HG03342 (cell line): ENCODE data around the gene MTMR2.
A peak's percentile ranks its signal among the peaks of the same experiment; 100 is the strongest.

Source experiments
- ATAC-seq: cut with Tn5 transposase; IDR thresholded peaks from one replicate; pipeline ENCODE4 v1.9.1; 2021; ENCODE audit warnings: mild to moderate bottlenecking, moderate library complexity; ENCODE audit not compliant: unreplicated experiment

The MTMR2 gene

DNA sequence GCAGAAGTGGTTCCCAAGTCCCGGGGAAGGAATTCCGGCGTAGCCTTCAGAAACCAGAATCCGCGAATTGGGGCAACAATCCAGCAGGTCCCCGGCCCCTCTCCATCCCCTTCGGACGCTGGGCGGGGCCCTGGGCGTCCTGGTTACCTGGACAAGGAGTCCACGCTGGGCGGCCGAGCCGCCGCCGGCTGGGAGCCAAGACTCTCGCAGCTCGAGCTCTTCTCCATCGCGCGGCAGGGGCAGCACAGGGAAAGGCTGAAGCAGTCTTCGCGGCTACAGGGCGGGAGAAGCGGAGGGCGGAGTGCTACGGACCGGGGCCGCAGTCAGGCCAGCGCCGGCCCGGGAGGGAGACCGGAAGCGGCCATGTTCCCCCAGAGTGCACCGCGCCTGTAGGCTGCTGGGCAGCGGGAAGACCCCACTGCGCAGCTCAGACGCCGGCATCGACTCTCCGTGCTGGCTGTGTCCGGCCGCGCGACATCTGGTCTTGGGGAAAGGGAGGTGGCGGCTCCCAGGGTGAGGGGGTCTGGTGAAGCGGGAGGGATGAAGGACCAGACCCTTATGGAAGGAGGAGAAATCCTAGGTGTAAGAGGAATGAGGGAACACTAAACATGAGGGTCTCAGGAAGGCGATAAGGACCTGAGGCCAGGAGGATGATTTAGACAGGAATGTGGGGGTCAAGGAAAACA lies at the start of gene MTMR2:
TSS of gene MTMR2 (minus strand) at position 380 of the 686 bp plus-strand sequence. CDS start at position 227, 153 bp downstream.
- peak; percentile 98 for ATAC-seq

DNA sequence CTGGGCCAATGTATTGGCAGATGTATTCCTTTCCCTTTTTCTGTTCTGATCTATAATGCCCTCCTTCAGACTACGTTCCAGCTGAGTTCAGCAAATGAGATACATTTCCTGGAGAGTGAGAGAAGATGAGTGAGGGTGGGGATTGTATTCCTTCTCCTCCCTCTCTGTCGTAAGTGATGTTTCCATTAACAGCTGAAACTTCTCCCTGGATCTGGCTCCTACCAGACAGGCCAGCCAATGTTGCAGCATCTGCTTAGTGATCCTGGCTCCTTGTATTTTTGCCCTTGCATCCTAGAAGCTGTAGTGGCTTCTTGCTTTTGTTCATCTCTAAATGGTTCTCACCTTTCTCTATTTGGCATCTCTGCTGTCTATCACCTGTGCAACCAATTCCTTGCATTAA lies 48.2 kb upstream of the MTMR2 start:
- ATAC-seq = no peak

DNA sequence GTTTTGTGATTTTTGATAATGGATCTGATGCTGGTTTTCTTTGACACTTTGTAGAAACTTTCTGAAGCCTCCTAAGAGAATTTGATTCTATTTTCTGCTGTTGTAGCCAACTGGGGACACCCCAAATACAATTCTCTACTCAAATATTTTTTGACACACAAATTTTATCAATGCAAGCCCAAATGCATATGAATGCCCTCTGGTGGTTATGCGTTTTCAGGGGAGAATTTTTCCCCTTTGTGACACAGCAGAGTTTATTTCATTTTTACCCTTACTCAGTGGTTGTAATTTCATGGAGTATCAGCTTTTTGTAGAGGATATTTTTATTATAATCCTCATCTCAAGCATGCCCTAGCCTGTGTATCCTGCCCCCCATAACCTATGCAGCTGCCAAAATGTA lies 44.7 kb upstream of the MTMR2 start:
- no peak for ATAC-seq

DNA sequence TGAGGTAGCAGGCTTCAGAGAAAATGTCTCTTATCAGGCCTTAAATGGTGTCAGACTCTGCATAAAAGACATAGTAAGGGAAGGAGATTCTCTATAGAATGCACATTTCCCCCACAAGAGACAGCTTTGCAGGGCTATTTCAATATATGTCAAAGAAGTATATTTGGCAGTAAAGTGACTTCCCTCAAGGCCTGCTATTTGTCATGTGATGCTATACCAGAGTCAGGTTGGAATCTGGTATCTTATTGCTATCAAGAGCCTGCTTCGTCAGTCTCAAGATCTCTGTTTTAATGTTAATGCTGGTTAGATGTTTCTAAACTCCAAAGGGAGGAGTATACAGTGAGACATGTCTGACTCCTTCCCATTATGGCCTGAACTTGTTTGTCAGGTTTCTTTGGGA lies 40.4 kb upstream of the MTMR2 start:
- no peak for ATAC-seq

GRCh38 chr11:95961758-95962157 lies 37.9 kb upstream of the MTMR2 start:
- ATAC-seq = no peak

DNA sequence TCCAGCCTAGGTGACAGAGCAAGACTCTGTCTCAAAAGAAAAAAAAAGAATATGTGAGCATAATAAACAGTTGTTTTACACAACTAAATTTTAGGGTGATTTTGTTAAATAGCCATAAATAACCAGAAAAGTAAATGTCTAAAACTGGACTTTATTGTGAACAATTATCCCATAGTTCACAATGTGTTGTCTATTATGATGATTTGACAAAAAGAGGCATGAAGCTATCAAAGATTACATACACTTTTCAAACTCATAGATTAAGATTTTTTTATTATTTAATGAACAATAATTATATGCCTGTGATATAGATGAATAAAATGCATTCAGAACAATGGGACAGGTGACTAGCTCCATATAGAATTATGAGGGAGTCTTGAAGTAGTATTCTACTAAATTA lies 27.0 kb upstream of the MTMR2 start:
- no peak for ATAC-seq

- ATAC-seq = no peak
These were observed 24.7 kb upstream of the MTMR2 start for GRCh38 chr11:95948637-95949036.

DNA sequence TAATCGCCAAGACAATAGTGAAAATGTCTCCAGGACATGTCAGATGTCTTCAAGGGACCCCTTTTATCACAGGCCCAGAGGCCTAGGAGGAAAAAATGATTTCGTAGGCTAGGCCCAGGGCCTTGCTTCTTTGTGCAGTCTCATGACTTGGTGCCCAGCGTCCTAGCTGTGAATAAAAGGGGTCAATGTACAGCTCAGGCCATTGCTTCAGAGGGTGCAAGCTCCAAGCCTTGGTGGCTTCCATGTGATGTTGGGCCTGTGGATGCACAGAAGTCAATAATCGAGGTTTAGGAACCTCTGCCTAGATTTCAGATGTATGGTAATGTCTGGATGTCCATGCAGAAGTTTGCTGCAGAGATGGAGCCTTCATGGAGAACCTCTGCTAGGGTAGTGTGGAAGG lies 20.7 kb upstream of the MTMR2 start:
- ATAC-seq = no peak

DNA sequence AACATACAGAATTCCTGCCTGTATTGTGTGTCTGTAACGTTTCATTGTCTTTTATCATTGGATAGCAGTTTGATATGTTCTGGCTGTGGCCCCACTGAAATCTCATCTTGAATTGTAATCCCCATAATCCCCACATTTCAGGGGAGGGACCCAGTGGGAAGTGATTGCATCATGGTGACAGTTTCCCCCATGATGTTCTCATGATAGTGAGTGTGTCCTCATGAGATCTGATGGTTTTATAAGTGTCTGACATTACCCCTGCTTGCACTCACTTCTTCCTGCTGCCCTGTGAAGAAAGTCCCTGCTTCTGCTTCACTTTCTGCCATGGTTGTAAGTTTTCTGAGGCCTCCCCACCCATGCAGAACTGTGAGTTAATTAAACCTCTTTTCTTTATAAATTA lies 19.6 kb upstream of the MTMR2 start:
- ATAC-seq = no peak

DNA sequence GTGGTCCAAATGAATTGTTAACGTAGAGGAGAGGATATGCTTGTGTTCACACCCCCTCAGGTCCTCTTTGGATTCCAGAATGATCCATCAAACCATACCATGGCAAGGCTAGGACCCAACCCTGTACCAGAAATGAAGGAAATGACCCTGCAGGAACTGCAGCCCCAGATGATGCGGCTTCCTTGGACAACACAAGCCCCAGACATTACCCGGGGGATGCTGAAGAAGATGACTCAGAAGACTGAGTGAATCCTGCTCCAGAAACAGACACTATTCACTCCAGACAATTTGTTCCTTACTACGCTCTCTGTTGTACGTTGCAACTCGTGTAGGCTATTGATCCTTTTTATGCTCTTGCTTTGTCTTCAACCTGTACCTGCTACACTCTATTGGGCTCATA lies 15.2 kb upstream of the MTMR2 start:
- no peak for ATAC-seq

GRCh38 chr11:95937358-95937757 lies 13.5 kb upstream of the MTMR2 start:
- ATAC-seq = no peak

- ATAC-seq = no peak
These were observed 9.7 kb upstream of the MTMR2 start for GRCh38 chr11:95933594-95933993.

GRCh38 chr11:95931916-95932315 lies 8.0 kb upstream of the MTMR2 start:
- no peak for ATAC-seq

GRCh38 chr11:95930948-95931347 lies 7.0 kb upstream of the MTMR2 start:
- no peak for ATAC-seq

DNA sequence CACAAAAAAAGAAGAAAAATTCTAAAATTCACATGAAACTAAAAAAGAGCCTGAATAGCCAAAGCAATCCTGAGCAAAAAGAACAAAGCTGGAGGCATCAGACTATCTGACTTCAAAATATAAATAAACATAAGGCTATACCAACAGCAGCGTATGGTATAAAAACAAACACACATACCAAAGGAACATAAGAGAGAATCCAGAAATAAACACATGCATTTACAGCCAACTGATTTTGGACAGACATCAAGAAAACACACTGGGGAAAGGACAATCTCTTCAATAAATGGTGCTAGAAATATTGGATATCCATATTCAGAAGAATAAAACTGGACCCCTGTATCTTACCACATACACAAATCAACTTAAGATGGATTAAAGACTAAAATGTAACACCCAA lies 2.8 kb upstream of the MTMR2 start:
- ATAC-seq = no peak

- ATAC-seq = no peak
These were observed 1.1 kb upstream of the MTMR2 start for GRCh38 chr11:95925011-95925410.

- ATAC-seq = no peak
These were observed 480 bp upstream of the MTMR2 start for GRCh38 chr11:95924414-95924760.

- ATAC-seq = no peak
These were observed 524 bp downstream of the MTMR2 start for GRCh38 chr11:95923439-95923727.

- ATAC-seq = no peak
These were observed 1.1 kb downstream of the MTMR2 start for GRCh38 chr11:95922536-95923438.

DNA sequence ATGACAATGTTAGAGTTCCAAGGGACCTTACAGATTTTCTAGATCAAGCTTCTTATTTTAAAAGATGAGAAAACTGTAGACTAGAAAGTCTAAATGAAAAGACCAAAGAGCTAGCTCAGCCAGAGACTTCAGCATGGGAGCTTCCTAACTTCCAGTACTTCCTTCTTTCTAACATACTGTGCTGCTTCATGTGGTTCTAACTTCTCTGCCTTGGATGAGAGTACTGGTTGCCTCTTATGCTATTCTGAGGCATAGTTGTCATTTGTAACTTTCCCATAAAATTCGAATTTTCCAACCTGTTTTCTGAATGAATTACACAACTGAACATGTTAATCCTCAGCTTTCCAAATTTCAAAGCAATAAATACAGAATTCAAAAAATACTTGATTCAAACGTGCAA lies 1.8 kb downstream of the MTMR2 start:
- ATAC-seq = no peak

DNA sequence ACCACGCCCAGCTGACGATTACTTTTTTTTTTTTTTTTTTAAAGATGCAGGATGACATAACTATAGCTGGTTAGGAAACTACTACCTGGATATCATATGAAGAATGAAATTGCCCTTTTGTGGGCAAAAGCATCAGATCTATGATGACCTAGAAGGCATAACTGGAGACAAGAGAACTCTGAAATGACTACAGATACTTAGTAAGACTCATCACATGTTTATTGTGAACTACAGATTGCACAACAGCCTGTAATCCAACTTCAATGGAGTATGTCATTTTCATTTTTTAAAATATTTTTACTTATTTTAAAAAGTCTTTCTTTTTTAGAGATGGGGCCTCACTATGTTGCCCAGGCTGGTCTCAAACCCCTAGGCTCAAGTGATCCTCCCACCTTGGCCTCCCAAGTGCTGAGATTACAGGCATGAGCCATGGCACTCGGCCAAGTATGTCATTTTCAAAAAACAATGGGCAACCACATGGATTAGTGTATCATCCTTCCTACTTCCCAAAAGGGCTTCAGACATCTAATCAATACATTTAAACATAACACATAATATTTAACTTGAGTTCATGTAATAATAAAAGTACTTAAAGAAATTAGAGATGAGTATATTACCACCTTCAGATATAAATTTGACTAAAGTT lies 3.3 kb downstream of the MTMR2 start:
- no peak for ATAC-seq

DNA sequence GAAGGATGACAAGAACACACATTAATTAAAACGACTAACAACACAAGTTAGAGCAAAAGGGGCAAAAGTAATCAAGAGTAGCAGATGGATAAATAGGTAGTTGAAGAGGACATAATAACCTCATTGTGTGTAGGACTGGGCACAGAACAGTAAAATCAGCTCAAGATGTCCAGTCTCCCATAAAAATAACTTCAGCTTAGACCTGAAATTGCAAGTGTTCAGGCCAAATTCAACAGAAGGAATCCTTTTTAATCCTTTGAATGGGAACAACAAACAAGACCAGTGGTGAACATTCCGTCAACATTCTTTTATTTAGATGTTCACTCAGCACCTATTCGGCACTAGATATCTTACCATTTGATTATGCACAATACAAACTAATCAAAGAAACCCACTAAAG lies 4.4 kb downstream of the MTMR2 start:
- ATAC-seq = no peak
